Tibial nerve (tissue), 4 donors: ENCODE results near the gene HLCS.

ENCODE experiments used
- EP300 ChIP-seq, 2 donors: sonication (generic); formaldehyde crosslinking; IDR thresholded peaks; one replicate each; pipeline ENCODE4 v1.6.1; 2017; ENCODE audit warnings: antibody characterized with exemption in 2 of 2, mild to moderate bottlenecking in 1 of 2
- TF ChIP-seq, protein P1 (sequence below), 5 experiments: fragments of 200-600 bp in 3 of 5; fragments of 450-650 bp in 2 of 5; sonication (generic) in 3 of 5; IDR thresholded peaks; one replicate each; pipeline ENCODE4 v1.5.1; 2016 to 2019; ENCODE audit warnings: antibody characterized with exemption in 5 of 5, mild to moderate bottlenecking in 3 of 5, moderate library complexity in 2 of 5

GRCh38 chr21:36762642-36763041, 203.8 kb downstream of the HLCS start:
- no peak for TF ChIP-seq EP300 (IDR thresholded peaks at IDR 0.05)
- TF ChIP-seq, protein P1, sequence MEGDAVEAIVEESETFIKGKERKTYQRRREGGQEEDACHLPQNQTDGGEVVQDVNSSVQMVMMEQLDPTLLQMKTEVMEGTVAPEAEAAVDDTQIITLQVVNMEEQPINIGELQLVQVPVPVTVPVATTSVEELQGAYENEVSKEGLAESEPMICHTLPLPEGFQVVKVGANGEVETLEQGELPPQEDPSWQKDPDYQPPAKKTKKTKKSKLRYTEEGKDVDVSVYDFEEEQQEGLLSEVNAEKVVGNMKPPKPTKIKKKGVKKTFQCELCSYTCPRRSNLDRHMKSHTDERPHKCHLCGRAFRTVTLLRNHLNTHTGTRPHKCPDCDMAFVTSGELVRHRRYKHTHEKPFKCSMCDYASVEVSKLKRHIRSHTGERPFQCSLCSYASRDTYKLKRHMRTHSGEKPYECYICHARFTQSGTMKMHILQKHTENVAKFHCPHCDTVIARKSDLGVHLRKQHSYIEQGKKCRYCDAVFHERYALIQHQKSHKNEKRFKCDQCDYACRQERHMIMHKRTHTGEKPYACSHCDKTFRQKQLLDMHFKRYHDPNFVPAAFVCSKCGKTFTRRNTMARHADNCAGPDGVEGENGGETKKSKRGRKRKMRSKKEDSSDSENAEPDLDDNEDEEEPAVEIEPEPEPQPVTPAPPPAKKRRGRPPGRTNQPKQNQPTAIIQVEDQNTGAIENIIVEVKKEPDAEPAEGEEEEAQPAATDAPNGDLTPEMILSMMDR (IDR thresholded peaks at IDR 0.05), result no peak
